ENCODE results near the gene SLC49A3. TPM values are rescaled to one million over a fixed set of nuclear protein-coding genes. Genes with fewer than 3 reads are reported as not detected.
"Not testable (repeated sequence)": the region's sequence is repeated elsewhere in the genome, so short reads cannot be mapped to it uniquely, and the experiment has no call there.

Gene SLC49A3
- polyA plus RNA-seq, 5 donors: 4.6 to 12.5 (median 8.0) TPM

DNA sequence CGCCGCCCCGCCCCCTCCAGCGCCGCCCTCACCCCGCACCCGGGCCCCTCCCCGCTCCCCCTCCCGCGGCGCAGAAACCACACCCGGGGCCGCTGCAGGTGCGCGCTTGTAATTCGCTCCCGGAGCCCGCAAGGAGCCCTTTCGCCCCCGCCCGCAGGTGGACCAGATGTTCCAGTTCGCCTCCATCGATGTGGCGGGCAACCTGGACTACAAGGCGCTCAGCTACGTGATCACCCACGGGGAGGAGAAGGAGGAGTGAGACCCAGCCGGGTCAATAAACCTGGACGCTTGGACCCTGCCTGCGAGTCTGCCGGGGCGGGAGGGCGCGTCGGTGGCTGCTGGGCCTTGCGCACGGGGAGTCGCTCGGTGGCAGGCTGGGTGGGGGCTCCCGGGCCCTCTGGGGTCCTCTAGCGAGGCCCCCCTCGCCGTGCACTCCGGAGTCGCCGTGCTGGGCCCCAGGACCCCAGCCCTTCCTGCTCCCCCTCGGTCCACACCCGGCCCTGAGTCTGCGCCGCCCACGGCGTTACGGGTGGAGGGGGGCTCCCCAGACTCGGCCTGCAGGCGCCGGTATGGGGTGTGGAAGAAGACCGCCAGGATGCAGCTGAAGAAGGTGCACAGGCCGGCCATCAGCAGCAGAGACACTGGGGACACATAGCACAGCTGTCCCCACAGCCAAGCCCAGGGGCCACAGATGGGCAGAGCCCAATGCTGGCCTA is 7.1 kb downstream of the SLC49A3 start:
- no peak for DNase-seq

GRCh38 chr4:680928-681645 is 7.9 kb downstream of the SLC49A3 start:
- no peak for DNase-seq

DNA sequence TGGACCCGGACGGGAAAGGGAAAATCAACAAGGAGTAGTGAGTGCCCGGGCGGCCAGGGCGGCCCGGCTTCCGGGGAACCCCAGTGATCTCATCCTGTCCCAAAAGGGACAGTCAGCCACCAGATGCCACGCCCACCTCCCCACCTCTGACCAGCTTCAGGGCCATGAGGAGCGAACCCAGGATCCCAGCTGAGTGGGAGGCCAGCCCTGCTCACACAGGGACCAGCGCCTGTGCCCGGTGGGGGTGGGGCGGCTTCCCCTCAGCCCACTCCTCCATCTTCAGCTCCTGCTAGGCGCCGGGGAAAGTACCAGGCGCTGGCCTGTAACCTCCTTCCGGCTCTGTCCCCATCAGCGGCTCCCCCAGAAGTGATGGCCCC is 8.4 kb downstream of the SLC49A3 start:
- DNase-seq: no peak

GRCh38 chr4:680091-680490 is 8.9 kb downstream of the SLC49A3 start:
- DNase-seq: no peak

GRCh38 chr4:679629-680028 is 9.3 kb downstream of the SLC49A3 start:
- no peak for DNase-seq

GRCh38 chr4:679104-679481 is 9.9 kb downstream of the SLC49A3 start:
- DNase-seq: no peak

DNA sequence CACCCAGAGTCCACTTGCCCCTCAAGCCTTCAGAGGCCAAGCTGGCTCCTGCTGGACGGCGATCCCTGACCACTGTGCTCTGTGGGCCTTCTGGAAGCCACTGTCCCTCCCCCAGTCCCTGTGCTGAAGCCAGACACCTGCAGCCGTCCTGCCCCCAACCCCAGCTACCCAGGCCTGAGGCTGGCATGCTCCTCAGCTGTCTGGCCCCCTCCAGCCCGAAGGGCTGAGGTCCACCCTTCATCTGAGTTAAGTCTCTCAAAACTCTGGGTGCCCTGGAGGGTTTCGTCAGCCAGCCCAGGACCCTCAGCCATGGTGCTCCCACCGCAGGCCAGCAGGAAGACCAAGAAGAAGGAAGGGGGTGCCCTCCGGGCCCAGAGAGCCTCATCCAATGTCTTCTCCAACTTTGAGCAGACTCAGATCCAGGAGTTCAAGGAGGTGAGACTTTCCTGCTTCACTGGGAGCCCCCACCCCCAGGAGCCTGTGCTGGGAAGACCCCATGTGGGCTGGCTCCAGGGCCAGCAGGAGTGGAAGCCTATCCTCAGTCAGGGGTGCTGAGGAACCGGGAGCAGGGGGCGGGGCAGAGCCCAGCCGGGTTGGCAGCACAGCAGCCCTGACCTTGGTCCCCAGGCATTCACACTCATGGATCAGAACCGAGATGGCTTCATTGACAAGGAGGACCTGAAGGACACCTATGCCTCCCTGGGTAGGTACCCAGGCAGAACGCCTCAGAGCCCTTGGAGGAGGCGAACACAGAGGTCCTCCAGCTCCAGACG is 10.4 kb downstream of the SLC49A3 start:
- DNase-seq: no peak

DNA sequence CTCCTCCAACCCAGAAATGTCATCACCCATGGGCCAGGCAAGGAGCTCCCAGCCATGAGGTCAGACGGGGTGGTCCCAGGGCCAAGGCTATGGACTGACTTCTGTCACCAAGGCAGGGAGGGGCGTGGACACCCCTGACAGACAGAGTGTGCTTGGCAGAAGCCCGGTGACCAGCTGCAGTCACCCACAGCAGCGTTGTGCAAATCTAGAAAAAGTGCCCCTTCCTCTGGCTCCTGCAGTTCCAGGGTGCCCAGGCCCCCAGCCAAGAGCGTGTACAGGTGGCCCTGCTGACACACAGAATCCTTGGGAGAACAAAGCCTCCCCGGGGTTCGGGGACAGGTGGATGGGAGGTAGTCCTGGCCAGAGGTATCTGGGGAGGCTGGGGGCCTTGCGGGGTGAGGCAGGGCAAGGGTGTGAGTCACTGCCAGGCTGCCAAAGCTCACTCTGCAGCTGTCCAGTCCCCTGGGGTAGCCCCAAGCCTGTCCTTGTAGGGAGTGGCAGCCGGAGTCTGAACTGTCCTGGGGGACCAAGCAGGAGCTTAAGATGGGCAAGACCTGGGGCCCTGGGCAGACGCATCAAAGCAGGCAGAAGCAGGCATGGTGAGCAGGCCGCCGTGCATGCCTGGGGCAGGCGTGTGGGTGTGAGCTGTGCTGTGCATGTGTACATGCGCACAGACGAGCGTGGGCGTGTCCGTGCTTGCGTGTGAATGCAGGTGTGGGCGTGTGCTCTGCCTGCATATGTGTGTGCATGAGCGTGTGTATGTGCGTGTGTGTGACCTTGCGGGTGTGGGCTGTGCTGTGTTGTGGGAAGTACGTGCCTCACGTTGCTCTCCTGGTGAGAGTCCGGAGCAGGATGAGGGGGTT is 11.3 kb downstream of the SLC49A3 start:
- no peak for DNase-seq

DNA sequence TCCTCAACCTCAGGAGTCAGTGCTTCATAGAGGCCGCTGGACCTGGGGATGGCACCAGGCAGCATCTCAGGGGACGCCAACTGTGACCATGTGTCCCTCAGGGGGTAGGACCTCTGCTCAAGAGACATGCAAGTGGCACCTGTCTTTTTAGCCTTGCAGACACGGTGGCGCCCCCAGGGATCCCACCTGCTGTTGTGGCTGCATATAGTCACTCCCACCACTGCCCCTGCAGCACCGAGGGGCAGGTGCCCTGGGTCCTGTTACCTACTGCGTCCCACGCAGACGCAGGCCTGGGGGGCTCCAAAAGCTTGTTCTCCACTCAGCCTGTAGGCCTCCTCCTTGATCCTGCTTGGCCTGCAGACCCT is 12.1 kb downstream of the SLC49A3 start:
- no peak for DNase-seq

- DNase-seq: no peak
Observed at GRCh38 chr4:675980-676870, 12.7 kb downstream of the SLC49A3 start.

DNA sequence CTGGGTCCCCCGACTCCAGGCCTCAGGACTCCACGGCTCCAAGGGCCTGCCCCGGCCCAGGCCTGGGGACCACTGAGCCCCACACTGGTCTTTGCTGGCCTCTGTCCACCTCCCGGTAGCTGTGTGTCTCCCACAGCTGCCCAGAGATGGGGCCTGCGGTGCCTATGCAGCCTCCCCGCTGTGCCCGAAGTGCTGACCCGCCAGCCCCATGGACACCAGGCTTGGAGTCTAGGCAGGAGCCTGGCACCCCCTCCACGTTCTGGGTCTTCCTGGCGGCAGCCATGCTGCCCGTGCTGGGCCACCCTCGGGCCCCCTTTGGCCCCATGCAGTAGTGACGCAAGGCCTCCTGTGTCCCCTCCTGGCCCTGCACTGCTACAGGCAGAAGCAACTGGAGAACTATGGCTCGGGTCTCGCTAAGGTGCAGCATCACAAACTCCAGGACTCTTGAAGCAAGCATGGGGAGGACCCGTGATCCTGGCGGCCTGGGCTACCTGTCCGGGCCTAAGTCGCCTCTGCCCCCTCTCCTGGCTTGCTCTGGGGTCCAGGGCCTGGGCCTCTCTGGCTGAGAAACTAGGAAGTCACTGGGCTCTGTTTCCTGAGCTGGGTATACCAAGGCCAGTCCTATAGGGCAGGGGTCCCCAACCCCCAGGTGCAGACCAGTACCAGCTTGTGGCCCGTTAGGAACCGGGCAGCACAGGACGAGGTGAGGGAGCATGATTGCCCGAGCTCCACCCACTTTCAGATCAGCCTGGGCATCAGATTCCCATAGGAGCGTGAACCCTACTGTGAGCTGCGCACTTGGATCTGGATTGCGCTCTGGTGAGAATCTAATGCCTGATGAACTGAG is 13.7 kb downstream of the SLC49A3 start:
- DNase-seq: no peak

GRCh38 chr4:674172-675035 is 14.5 kb downstream of the SLC49A3 start, which contains the start of the genes ATP5ME and MYL5:
TSS of gene ATP5ME (minus strand) at chr4:674276. CDS start at chr4:674247, 29 bp downstream.
TSS of gene MYL5 (plus strand) at chr4:674542. CDS start at chr4:678027, 3,485 bp downstream.
- peak; percentile 99 for DNase-seq

- DNase-seq: no peak
Observed at GRCh38 chr4:673349-674091, 15.4 kb downstream of the SLC49A3 start.

- DNase-seq: no peak
Observed at GRCh38 chr4:671769-672168, 17.2 kb downstream of the SLC49A3 start.

DNA sequence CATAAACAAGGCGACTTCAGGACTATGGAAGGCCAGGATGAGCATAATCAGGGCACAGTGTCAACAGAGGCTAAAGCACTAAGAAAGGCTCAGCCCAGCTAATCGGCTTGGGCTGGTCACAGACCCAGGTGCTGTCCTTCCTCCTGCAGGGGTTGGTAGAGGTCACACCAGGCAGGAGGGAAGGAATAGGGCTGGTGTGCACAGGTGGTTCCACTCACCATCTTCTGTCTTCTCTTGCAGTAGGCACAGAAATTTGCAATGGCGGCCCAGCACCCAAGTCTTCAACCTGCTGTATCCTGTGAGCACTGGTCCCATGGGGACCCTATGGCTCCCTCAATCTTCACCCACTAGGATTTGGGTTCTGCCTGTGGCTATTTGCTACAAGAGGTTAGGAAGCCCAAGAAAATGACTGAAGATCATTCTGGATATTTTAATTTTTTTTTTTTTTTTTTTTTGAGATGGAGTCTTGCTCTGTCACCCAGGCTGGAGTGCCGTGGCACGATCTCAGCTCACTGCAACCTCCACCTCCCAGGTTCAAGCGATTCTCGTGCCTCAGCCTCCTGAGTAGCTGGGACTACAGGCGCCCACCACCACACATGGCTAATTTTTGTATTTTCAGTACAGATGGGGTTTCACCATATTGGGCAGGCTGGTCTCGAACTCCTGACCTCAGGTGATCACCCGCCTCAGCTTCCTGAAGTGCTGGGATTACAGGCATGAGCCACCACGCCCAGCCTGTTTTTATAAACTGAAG is 19.0 kb downstream of the SLC49A3 start:
- DNase-seq: not testable (repeated sequence)

DNA sequence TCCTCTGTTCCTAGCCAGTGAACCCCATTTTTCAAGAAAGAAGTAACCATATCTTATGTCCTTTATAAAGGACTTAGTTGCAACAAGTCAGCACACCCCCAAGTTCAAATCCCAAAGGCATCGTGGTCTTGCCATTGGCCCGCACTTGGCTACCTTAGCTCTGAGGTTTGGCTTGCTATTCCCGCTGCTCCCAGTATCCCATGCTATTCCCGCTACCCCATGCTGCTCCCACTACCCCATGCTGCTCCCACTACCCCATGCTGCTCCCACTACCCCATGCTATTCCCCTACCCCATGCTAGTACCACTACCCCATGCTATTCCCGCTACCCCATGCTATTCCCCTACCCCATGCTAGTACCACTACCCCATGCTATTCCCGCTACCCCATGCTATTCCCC is 20.7 kb downstream of the SLC49A3 start:
- not testable (repeated sequence) for DNase-seq

GRCh38 chr4:667545-667925 is 21.4 kb downstream of the SLC49A3 start:
- no peak for DNase-seq

Measured in right lung (tissue), 5 donors.